Measurements from ENCODE around the gene APOL2.

Gene APOL2

DNA sequence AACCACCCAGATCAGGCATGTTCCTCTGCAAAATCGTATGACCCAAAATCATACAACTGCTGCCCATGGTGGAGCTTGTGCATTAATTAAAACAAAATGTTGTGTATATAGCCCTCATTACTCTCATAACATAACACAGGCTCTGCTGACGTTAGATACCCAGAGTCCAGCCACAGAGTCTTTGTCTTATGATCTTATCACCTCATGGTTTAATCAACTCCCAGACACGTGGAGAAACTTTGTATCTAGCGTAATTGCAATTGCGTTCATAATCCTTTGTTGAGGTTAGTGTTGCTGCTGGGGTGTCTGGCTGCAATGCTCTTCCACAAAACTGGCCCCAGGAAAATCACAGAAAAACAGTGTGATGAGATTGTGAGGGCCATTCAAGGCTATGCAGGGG lies 8.6 kb upstream of the APOL2 start:
- Histone ChIP-seq H3K4me1 (0 out of 2 replicates have a peak, but pooled peaks cover 3% of the 10 kb centered on the region), H3K4me3 (ENCODE audit: low read depth, low read length) (no peak overlapping the region)
- DNase-seq, result no peak

GRCh38 chr22:36246718-36247117 lies 7.4 kb upstream of the APOL2 start:
- Histone ChIP-seq H3K4me3 (ENCODE audit: low read depth, low read length) (no peak overlapping the region), H3K27me3 (no peaks in the 10 kb centered on the region), H3K36me3 (no peaks in the 10 kb centered on the region), H3K9me3 (no peaks in the 10 kb centered on the region), H3K4me1 (0 out of 2 replicates have a peak, but pooled peaks cover 3% of the 10 kb centered on the region)
- TF ChIP-seq CTCF (IDR thresholded peaks at IDR 0.05; ENCODE audit: low read depth, low read length), result no peak
- no peak for DNase-seq

More for the DNA sequence above, 8.6 kb upstream of the APOL2 start:
- H3K9me3 ChIP-seq, result no peaks in the 10 kb centered on the region
- no peaks in the 10 kb centered on the region for H3K27me3 ChIP-seq
- TF ChIP-seq CTCF (IDR thresholded peaks at IDR 0.05; ENCODE audit: low read depth, low read length), result no peak
- no peaks in the 10 kb centered on the region for H3K36me3 ChIP-seq

DNA sequence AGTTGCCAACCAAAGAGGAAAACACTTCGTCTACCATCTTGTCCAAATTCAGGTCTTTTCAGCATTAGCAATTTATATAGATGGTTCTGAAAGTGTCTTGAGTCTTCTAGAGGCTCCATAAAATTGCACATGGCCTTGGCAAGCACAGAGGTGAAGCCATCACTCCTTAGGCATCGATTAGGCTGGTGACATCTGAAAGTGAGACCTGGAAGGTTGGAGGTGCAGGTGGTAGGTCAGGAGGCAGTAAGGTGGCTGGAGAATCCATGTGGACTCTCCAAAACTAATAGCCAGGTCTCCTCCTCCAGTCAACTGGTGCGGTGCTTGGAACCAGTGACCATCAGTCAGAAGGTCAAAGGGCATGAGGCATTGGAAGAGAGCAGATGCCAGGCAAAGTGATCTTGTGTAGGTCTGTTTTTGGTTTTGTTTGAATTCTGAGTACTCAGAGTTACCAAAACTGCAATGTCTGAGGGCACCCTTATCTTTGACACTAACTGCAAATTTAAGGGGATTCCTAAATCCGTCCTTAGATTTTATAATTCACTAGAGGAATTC lies 6.6 kb upstream of the APOL2 start:
- no peak for DNase-seq
- Histone ChIP-seq H3K4me1 (0 out of 2 replicates have a peak, but pooled peaks cover 3% of the 10 kb centered on the region), H3K36me3 (no peaks in the 10 kb centered on the region), H3K4me3 (ENCODE audit: low read depth, low read length) (no peak overlapping the region), H3K9me3 (no peaks in the 10 kb centered on the region), H3K27me3 (no peaks in the 10 kb centered on the region)
- no peak for TF ChIP-seq CTCF (IDR thresholded peaks at IDR 0.05; ENCODE audit: low read depth, low read length)

DNA sequence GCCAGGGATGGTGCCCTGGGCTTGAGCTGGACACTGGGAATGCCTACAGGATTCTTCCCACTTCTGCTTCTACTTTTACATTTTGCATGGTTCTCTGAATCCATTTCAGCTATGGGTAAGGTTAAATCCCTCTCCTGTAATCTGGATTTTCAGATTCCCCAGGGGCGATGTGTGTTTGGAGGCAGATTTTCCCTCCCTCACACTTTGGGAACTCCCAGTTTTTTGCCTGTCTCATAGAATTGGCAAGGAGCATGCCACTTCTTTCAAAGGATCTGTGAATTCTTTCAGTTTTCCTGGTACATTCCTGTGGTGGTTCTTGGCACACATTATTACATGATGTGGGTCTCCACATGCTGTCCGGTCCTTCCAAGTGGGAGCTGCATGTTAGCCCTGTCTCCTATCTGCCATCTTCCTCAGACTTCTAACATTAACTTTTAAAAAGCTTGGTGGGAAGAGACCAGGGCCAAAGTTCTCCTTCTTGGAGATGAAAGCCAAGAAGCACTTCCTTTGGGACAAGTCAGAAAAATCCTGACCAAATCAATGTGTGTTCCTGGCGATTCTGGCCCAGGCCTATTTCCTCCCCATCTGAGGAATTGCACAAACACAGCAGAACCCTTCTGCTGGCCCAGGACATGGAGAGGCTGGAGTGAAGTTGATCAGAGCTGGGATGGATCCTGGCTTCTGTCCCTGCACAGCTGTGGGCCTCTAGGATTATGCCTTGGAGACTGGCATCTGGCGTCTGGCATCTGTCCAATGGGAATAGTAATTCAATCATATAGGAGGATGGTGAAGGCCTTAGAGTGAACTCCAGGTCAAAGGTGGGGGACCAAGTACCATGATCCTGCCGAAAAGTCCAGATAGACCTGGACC lies 5.4 kb upstream of the APOL2 start:
- TF ChIP-seq CTCF (IDR thresholded peaks at IDR 0.05; ENCODE audit: low read depth, low read length), result no peak
- no peak for DNase-seq
- H3K4me1 ChIP-seq, result peaks cover 5% of the 10 kb centered on the region; the same call in 1 of the 2 replicates
- H3K27me3 ChIP-seq, result no peaks in the 10 kb centered on the region
- H3K9me3 ChIP-seq, result no peaks in the 10 kb centered on the region
- H3K4me3 ChIP-seq (ENCODE audit: low read depth, low read length), result no peak overlapping the region
- H3K36me3 ChIP-seq, result no peaks in the 10 kb centered on the region

DNA sequence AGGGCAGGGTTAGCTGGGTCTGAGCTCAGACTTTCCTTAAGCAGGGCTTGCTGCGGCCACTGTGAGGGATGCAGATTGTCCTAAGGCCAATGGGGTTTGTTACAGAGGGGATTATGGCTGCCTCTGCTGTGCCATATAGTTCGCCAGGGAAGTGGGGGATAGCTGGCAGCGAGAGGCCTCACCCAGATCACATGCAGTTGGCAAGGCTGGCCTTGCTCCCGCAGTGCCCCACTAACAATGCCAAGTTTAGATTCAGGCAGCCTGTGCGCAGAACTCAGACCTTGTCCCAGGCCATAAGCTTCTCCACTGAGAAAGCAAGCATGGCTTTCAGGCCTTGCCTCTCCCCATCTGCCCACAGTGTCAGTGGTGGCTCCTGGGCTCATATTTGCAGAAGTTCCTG lies 4.7 kb upstream of the APOL2 start:
- Histone ChIP-seq H3K36me3 (no peaks in the 10 kb centered on the region), H3K27me3 (no peaks in the 10 kb centered on the region), H3K4me3 (ENCODE audit: low read depth, low read length) (no peak overlapping the region), H3K9me3 (no peaks in the 10 kb centered on the region), H3K4me1 (peaks cover 7% of the 10 kb centered on the region; the same call in 1 of the 2 replicates)
- no peak for TF ChIP-seq CTCF (IDR thresholded peaks at IDR 0.05; ENCODE audit: low read depth, low read length)
- DNase-seq, result no peak

GRCh38 chr22:36239150-36239400 lies 252 bp downstream of the APOL2 start:
- Histone ChIP-seq H3K27me3 (no peaks in the 10 kb centered on the region), H3K4me3 (ENCODE audit: low read depth, low read length) (peak overlapping the region; percentile 88), H3K4me1 (peaks cover 4% of the 10 kb centered on the region; the same call in 1 of the 2 replicates), H3K36me3 (no peaks in the 10 kb centered on the region), H3K9me3 (no peaks in the 10 kb centered on the region)
- no peak for TF ChIP-seq CTCF (IDR thresholded peaks at IDR 0.05; ENCODE audit: low read depth, low read length)
- no peak for DNase-seq

Data from BE2C (cell line).